Measurements from ENCODE around the gene METRN.
"Not testable (repeated sequence)": the region's sequence is repeated elsewhere in the genome, so short reads cannot be mapped to it uniquely, and the experiment has no call there.

Gene METRN

DNA sequence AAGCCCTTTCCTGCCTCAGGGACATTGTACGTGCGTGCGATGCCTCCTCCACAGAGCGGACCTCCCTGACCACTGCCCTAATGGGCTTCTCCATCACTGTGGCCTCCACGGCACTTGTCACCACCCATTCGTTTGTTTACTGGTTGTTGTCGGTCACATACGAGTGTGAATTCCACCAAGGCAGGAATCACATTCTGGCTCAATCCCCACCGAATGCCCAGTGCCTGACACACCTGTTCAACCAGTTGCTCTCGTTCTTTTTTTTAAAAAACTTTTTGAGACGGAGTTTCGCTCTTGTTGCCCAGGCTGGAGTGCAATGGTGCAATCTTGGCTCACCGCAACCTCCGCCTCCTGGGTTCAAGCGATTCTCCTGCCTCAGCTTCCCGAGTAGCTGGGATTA is 23.7 kb upstream of the METRN start:
- DNase-seq (ENCODE audit: extremely low read depth in 1 of 2, low read depth in 1 of 2): not testable (repeated sequence)

- DNase-seq (ENCODE audit: extremely low read depth in 1 of 2, low read depth in 1 of 2): no peak
Observed at GRCh38 chr16:692356-693108, 22.4 kb upstream of the METRN start.

- DNase-seq (ENCODE audit: extremely low read depth in 1 of 2, low read depth in 1 of 2): no peak
Observed at GRCh38 chr16:693364-693763, 21.6 kb upstream of the METRN start.

DNA sequence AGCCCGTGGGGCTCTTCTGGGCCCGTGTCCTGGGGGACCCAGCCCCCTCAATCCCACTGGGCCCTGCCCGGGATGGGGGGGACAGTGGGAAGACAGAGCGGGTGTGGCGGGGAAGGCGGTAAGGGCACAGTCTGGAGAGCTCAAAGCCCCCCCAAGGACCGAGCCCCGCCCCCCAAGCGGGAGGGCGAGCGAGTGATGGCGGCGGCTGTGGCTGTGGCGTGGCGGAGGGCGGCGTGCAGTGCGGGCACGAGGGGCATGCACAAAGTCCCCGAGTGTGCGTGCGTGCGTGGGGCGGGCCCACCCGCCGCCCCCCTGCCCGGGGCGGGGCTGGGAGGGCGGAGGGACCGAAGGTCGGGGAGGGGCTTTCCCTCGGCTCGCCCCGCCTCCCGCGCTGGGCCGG is 21.2 kb upstream of the METRN start:
- no peak for DNase-seq (ENCODE audit: extremely low read depth in 1 of 2, low read depth in 1 of 2)

DNA sequence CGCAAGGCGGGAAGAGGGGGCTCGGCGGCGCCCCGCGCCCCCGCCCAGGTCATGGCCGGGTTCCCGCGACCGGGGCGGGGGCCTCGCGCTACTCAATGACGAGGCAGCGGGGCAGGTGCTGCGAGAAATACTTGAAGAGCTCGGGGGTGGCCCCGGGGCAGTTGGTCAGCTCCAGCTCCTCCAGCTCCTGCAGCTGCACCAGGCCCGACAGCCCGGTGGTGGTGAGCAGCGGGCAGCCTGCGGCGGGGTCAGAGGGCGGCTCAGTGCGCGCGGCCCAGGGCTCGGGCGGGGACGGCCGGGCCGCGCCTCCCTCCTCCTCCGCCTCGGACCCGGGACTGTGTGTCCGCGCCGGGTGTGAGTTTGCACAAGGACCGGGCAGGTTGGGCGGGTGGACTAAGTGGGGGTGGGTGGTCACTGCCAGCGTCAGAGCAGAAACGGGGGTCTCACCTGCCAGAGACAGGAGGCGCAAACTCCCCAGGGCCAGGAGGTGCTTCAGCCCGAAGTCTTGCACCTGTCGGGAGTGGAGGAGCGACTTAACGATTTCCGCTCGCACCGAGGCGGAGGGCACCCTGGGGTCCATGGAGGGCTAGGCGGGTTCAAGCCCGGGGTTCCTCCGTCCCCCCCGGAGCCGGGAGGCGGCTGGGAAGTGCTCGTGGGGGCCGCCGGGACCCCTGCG is 20.6 kb upstream of the METRN start:
- no peak for DNase-seq (ENCODE audit: extremely low read depth in 1 of 2, low read depth in 1 of 2)

DNA sequence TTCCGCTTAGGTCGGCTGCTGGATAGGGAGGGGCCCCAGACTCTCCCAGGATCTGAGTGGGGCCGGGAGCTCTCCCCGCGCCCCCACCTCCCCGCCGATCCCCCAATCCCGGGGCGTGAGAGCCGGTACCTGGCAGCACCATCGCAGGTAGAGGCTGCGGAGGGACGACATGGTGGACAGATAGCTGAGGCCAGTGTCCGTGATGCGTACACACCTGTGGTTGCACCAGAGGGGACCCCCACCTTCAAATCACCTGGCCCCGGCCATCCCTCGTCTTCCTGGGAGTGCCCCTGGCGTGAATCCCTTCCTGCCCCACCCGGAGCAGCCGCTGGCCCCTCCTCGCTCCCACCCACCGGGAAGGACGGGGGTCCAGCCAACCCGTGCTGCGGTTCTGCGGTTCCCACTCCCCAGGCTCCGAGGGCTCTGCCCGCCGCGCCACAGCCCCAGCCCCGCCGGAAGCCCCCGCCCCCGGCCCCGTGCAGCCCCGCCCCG is 20.0 kb upstream of the METRN start:
- DNase-seq (ENCODE audit: extremely low read depth in 1 of 2, low read depth in 1 of 2): no peak

GRCh38 chr16:695355-696089 is 19.4 kb upstream of the METRN start:
- peak in 1 of 2 donors; percentile 52 for DNase-seq (ENCODE audit: extremely low read depth in 1 of 2, low read depth in 1 of 2)

- no peak for DNase-seq (ENCODE audit: extremely low read depth in 1 of 2, low read depth in 1 of 2)
Observed at GRCh38 chr16:698911-699671, 15.8 kb upstream of the METRN start.

- peak in 1 of 2 donors; percentile 41 for DNase-seq (ENCODE audit: extremely low read depth in 1 of 2, low read depth in 1 of 2)
Observed at GRCh38 chr16:700684-701584, 14.0 kb upstream of the METRN start.

DNA sequence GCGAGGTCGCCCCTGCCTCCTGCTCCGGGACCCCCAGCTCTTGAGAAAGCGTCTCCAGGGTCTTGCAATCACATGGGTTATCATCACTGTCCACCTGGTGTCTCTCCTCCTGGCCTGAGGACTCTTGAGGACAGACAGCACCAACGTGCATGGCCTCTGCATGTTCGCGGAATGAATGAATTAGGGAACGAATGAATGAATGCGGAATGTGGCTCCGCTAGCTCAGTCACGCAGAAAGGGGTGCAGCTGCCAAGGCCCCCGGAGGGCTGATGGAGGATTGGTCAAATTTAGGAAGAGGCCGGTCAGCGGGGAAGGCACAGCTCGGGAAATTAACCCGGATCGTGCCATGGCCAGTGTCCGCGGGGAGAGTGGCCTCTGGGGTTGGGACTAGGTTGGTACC is 12.6 kb upstream of the METRN start:
- no peak for DNase-seq (ENCODE audit: extremely low read depth in 1 of 2, low read depth in 1 of 2)

DNA sequence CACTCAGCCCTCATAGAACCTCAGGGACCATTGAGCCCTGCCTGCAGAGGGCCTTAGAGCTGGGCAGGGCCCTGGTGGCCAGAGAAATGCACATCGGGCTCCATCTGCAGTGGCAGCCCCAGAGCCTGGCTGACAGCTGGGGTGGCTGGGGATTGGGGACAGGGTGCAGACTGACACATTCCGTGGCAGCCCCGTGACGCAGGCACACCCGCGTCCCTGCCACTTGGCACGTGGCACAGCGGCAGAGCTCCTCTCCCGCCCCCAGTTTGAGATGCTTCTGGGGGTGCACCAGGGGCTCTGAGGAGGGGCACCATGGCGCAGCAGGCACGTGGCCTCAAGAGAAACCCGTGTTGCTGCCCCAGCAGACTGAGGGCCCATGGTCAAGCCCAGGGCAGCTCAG is 11.5 kb upstream of the METRN start:
- DNase-seq (ENCODE audit: extremely low read depth in 1 of 2, low read depth in 1 of 2): no peak

DNA sequence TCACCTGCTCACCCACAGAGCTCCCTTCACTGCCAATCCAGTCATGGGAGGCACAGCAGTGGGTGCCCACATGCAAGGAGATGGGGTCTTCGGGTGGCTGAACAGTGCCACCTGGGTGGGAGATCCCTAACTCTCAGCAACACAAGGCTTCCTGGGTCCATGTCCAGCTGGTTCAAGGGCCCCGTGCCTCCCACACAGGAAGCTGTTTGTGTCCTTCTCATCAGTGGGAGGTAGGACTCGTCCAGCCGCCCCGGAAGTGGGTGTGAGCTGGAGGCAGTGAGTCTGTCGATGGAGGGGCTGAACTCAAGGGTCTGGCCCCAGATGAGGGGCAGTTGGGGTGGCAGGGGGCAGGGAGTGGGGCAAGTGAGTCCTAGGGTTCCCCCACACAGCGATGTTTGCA is 10.9 kb upstream of the METRN start:
- no peak for DNase-seq (ENCODE audit: extremely low read depth in 1 of 2, low read depth in 1 of 2)

DNA sequence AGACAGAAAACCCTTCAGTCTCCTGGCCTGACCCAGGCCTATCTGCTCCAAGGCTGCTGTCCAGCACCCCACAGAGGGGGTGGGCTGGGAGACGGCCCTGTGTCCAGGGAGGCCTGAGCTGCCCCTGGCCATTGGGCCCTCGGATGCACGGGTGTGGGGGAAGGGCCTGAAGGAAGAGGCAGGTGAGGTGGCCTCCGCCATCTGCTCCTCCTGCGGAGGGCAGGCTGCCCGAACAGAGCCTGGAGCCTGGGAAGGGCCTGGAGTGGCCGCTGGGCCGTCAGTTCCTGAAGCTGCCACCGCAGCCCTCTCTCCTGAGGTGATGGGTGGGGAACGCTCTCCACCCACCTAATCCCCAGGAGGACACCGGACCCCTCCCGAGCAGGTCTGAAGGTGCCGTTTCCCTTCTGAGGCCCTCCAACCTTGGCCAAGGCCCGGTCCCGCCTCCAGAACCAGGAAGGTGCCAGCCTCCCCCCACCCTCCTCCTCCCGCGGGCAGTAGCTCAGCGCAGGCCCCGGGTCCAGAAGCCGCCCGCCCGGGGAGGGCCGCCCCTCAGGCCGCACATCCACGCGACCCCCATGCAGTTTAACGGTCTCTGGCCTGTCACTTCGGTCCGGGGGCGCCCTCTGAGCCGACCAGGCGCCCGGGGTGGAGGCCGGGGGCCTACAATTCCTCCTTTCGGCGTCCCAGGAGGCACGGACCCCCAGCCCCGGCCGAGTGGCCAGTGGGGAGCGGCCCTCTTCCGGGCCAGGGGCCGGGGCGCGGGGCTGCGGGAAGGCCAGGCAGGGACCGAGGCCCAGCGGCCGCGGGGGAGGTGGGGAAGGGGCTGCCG is 10.2 kb upstream of the METRN start:
- no peak for DNase-seq (ENCODE audit: extremely low read depth in 1 of 2, low read depth in 1 of 2)

DNA sequence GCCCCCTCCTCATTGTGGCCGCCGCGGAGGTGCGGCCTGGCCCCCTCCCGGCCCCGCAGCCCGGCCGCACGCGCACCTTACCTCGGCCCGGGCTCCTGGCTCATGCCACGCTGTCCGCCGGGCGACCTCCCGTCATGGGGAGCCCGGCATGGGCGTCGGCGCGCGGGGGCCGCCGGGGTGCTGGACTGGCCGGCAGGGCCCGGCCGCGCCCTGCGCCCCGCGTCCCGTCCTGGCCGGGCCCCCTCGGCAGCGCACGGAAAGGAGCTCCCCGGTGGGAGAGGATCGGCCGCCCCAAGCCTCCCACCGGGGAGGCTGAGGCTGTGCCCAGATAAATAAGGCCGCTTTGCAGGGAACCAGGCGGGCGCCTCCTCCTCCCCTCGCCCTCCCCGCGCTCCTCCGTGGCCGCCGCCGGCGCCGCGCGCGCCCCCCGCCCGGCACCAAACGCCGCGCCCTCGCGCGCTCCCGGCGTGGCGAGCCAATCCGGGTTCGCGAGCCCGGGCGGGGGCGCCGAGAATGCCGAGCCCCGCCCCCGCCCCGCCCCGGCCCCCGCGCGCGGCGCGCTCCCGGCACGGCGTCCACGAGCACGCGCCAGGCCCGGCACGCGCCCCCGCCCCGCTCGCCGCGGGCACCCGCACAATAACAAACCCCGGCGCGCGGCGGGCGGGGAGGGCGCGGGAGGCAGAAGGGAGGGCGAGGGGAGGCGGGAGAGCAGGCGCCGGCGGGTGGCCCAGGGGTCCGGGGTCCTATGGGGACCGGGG is 9.3 kb upstream of the METRN start, which contains the start of gene FBXL16:
TSS of gene FBXL16 (minus strand) at position 371 of the 758 bp plus-strand sequence. CDS start 8,396 bp downstream, outside the sequence.
- DNase-seq (ENCODE audit: extremely low read depth in 1 of 2, low read depth in 1 of 2): no peak

DNA sequence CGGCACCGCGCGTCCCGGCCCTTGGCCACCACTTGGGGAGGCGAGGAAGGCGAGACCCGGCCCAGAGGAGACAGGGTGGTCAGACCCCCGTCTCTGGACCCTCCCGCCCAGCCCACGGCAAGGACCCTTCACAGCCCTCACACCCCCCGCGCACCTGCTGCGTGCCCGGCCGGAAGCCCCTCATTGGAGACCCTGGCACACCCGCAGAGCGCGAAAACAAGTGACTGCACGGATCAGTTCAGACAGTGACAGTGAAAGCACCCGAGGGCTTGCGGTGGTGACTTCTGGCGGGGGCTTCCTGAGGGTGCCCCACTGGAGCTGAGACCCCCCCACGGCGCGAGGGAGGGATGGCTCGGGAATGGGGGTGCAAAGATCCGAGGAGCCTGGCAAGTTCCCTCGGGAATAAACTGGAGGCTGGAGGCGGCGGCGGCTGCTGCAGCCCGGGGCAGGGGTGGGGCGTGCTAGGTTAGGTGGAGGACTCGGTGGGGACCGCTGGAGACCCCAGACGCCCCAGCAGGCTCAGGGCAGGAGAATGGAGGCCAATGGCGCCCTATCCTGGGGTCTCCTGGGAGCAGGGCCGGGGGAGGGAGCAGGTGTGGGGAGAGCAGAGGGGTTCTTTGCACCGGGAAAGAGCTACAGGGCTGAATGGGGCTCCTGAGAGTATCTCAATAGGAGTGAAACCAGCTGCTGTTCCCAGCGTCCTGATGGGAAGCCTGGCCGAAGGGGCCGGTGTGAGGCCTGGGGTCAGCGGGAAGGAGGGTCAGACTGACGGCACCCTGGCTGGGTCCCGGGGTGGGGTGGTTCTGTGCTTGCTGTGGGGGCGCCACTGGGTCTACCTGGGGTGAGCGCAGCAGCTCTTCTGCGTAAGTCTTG is 8.5 kb upstream of the METRN start:
- no peak for DNase-seq (ENCODE audit: extremely low read depth in 1 of 2, low read depth in 1 of 2)

DNA sequence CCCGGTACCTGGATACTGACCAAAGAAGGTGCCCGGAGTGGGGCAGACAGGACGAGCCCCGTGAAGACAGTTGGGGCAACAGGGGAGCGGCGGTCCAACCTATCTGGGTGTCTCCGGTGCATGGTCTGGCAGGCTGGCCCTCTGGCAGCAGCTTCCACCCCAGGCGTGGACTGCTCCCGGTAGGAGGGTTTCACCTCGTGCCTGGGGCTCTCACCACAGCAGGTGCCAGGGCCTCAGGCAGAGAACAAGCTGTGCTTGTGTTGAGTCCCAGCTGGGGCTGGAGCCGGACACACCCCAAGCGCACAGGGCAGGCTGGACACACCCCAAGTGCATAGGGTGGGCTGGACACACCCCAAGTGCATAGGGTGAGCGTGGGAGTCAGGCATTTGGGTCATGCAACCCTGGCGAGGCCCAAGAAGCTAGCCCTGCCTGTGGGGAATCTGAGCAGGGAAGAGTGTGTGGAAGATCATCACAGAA is 7.8 kb upstream of the METRN start:
- no peak for DNase-seq (ENCODE audit: extremely low read depth in 1 of 2, low read depth in 1 of 2)

DNA sequence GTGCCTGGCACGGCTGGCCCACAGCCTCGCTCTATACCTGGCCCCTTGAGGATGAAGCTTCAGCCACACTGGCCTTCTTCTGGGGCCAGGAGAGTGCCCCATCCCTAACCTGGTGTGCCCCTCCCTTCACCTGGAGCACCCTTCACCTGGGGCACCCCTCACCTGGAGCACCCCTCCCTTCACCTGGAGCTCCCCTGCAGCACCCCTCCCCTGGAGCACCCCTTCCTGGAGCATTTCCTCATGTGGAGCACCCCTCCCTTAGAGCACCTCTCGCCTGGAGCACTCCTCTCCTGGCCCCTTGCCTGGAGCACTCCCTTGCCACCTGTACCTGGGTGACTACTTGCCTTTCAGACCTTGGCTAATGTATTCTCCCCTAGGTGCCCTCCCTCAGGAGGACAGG is 6.9 kb upstream of the METRN start:
- no peak for DNase-seq (ENCODE audit: extremely low read depth in 1 of 2, low read depth in 1 of 2)

All from activated CD8-positive, alpha-beta memory T cell treated with anti-CD3 and anti-CD28 coated beads for 1 hour (primary cell).